ENCODE data around the gene NEUROD6. TPM values are rescaled to one million over a fixed set of nuclear protein-coding genes. Genes with fewer than 3 reads are reported as not detected.

Gene NEUROD6
- total RNA-seq, 6 donors from 2014 or later: not detected

GRCh38 chr7:31290601-31291000 lies 49.9 kb downstream of the NEUROD6 start:
- TF ChIP-seq EP300 (IDR thresholded peaks at IDR 0.05): no peak
- TF ChIP-seq CTCF (IDR thresholded peaks at IDR 0.05): no peak
- no peak for TF ChIP-seq POLR2A (IDR thresholded peaks at IDR 0.05)
- TF ChIP-seq POLR2AphosphoS5 (IDR thresholded peaks at IDR 0.05): no peak
- H3K4me1 ChIP-seq: no peaks in the 10 kb centered on the region
- H3K27ac ChIP-seq: no peak overlapping the region
- H3K27me3 ChIP-seq: no peaks in the 10 kb centered on the region
- no peak overlapping the region for H3K4me3 ChIP-seq
- ATAC-seq (ENCODE audit: low FRiP score in 2 of 2) (no peak), DNase-seq (no peak)
- 87 to 88% methylated on average over 2 of the region's 2 CpGs for WGBS, 2 donors
- no peaks in the 10 kb centered on the region for H3K36me3 ChIP-seq
- no peaks in the 10 kb centered on the region for H3K9me3 ChIP-seq

Small RNAs within 50 kb of the gene (small RNA-seq; reads per million reads assigned to genes)
- 0 reads per million in 4 donors for gene AC006380.1

Other genes with a start within 250 kb of the NEUROD6 start
- gene ITPRID1, start 173.4 kb upstream of the NEUROD6 start, total RNA-seq: under 1 TPM in 3 of 6 donors, not detected in 3; 0.10 to 0.30 (median 0.17) TPM